Ovary (tissue), 3 donors: ENCODE results near the gene NFE2L1.
"Not testable (repeated sequence)": the region's sequence is repeated elsewhere in the genome, so short reads cannot be mapped to it uniquely, and the experiment has no call there.

ENCODE experiments used
- EP300 ChIP-seq: sonication (generic); formaldehyde crosslinking; IDR thresholded peaks from one replicate; pipeline ENCODE4 v1.6.1; 2017; ENCODE audit warnings: antibody characterized with exemption
- POLR2A ChIP-seq: fragments of 450-650 bp; IDR thresholded peaks from one replicate; pipeline ENCODE4 v1.6.1; 2017; ENCODE audit warnings: antibody characterized with exemption, mild to moderate bottlenecking, moderate library complexity
- TF ChIP-seq, protein P1 (sequence below), 3 donors: fragments of 450-650 bp in 2 of 3; fragments of 200-600 bp in 1 of 3; IDR thresholded peaks; one replicate each; pipeline versions ENCODE4 v1.5.1 to v1.8.0; 2016 to 2022; ENCODE audit warnings: antibody characterized with exemption in 3 of 3, mild to moderate bottlenecking in 1 of 3
- donor health status: DM: no; HTN: no; CAD: no.

GRCh38 chr17:48001657-48002056 is 46.5 kb upstream of the NFE2L1 start:
- TF ChIP-seq, protein P1, sequence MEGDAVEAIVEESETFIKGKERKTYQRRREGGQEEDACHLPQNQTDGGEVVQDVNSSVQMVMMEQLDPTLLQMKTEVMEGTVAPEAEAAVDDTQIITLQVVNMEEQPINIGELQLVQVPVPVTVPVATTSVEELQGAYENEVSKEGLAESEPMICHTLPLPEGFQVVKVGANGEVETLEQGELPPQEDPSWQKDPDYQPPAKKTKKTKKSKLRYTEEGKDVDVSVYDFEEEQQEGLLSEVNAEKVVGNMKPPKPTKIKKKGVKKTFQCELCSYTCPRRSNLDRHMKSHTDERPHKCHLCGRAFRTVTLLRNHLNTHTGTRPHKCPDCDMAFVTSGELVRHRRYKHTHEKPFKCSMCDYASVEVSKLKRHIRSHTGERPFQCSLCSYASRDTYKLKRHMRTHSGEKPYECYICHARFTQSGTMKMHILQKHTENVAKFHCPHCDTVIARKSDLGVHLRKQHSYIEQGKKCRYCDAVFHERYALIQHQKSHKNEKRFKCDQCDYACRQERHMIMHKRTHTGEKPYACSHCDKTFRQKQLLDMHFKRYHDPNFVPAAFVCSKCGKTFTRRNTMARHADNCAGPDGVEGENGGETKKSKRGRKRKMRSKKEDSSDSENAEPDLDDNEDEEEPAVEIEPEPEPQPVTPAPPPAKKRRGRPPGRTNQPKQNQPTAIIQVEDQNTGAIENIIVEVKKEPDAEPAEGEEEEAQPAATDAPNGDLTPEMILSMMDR (IDR thresholded peaks at IDR 0.05) = not testable (repeated sequence)
- not testable (repeated sequence) for TF ChIP-seq POLR2A, EP300
